Aorta (tissue), 5 donors: ENCODE measurements around the gene CEP120. TPM values are rescaled to one million over a fixed set of nuclear protein-coding genes. Genes with fewer than 3 reads are reported as not detected.

Source experiments
- ATAC-seq: fragments of 200-7000 bp; cut with Tn5 transposase; one replicate; pipeline ENCODE4 v1.9.1; 2022; ENCODE audit warnings: moderate library complexity; ENCODE audit not compliant: low FRiP score
- DNase-seq, 2 donors: peaks; one replicate each; pipeline ENCODE4 v3.0.0-alpha.2; 2020
- H3K27ac ChIP-seq, 2 donors: one replicate each; pipeline ENCODE4 v1.5.1; 2013; ENCODE audit warnings: low read length in 2 of 2, mild to moderate bottlenecking in 2 of 2, moderate library complexity in 2 of 2, control low read depth in 1 of 2, inconsistent platforms in 1 of 2, low read depth in 1 of 2
- H3K27me3 ChIP-seq, 2 donors: one replicate each; pipeline ENCODE4 v1.6.1; 2013; ENCODE audit warnings: control low read depth in 1 of 2, low read length in 1 of 2, mild to moderate bottlenecking in 1 of 2, moderate library complexity in 1 of 2; ENCODE audit not compliant: insufficient read depth in 2 of 2, control insufficient read depth in 1 of 2
- H3K36me3 ChIP-seq, 2 donors: one replicate each; pipeline ENCODE4 v1.6.1; 2013; ENCODE audit warnings: control low read depth in 1 of 2, low read length in 1 of 2, mild to moderate bottlenecking in 1 of 2; ENCODE audit not compliant: insufficient read depth in 2 of 2, control insufficient read depth in 1 of 2
- H3K4me1 ChIP-seq, 2 donors: one replicate each; pipeline ENCODE4 v1.6.1; 2013; ENCODE audit warnings: low read length in 2 of 2, control low read depth in 1 of 2, mild to moderate bottlenecking in 1 of 2, moderate library complexity in 1 of 2; ENCODE audit not compliant: insufficient read depth in 2 of 2, control insufficient read depth in 1 of 2
- H3K4me3 ChIP-seq, 2 donors: one replicate each; pipeline ENCODE4 v1.5.1; 2013; ENCODE audit warnings: low read length in 2 of 2, control low read depth in 1 of 2, mild to moderate bottlenecking in 1 of 2
- H3K9me3 ChIP-seq: one replicate; pipeline ENCODE4 v1.6.1; 2013; ENCODE audit warnings: mild to moderate bottlenecking, low read length; ENCODE audit not compliant: control insufficient read depth
- WGBS, 2 donors: extraction: QIAGEN DNeasy Blood & Tissue Kit; methylation state at CpG; one replicate each; pipeline ENCODE4 v1.1.7; 2013; 5-methylcytosine and 5-hydroxymethylcytosine counted together
- intact Hi-C, 2 donors: fragments of 100-400 bp; cut with DNase I; formaldehyde crosslinking; loops; one replicate each; pipeline versions ENCODE4 v1.14.2 to v1.15.0; 2022
- polyA plus RNA-seq, 2 donors: library from polyadenylated mRNA; stranded (reverse); fragments of 200-250 nt; gene quantifications; one replicate each; pipeline ENCODE4 v1.2.3, GENCODE V29; 2013
- total RNA-seq, 2 donors: library from RNA; stranded (reverse); fragmentation: NEBNext Ultra II Directional; extraction: Animal tissue kit (Norgen Biotek cat#: 25700); gene quantifications; one replicate each; pipeline ENCODE4 v1.2.1, GENCODE V29; 2021
- donor health status: healthy with polysubstance abuse.
- donor health status: Bipolar disorder and iron deficiency.
- donor health status: DM: no; HTN: no; CAD: no.
- donor health status: DM: no; HTN: no; CAD: no.
- donor health status: DM: yes; HTN: yes; CAD: no.

The CEP120 gene
- total and polyA plus RNA-seq, 4 donors = 7.1 to 24.2 (median 14.9) TPM

GRCh38 chr5:123444016-123444415 is 20.8 kb upstream of the CEP120 start:
- 79 to 85% methylated on average over 3 of the region's 3 CpGs for WGBS, 2 donors
- H3K9me3 ChIP-seq = no peaks in the 10 kb centered on the region
- H3K36me3 ChIP-seq = no peaks in the 10 kb centered on the region
- no peaks in the 10 kb centered on the region for H3K4me1 ChIP-seq
- no peak overlapping the region for H3K27ac ChIP-seq
- DNase-seq = no peak
- H3K4me3 ChIP-seq = no peak overlapping the region
- intact Hi-C loops = no loop called here
- no peaks in the 10 kb centered on the region for H3K27me3 ChIP-seq
- ATAC-seq = no peak

GRCh38 chr5:123441408-123441807 is 18.2 kb upstream of the CEP120 start:
- H3K4me1 ChIP-seq = no peaks in the 10 kb centered on the region
- WGBS, 2 donors = 100% methylated on average over 1 of the region's 1 CpG
- H3K9me3 ChIP-seq = no peaks in the 10 kb centered on the region
- no peaks in the 10 kb centered on the region for H3K27me3 ChIP-seq
- DNase-seq = no peak
- intact Hi-C loops = no loop called here
- H3K4me3 ChIP-seq = no peak overlapping the region
- no peaks in the 10 kb centered on the region for H3K36me3 ChIP-seq
- ATAC-seq = no peak
- H3K27ac ChIP-seq = no peak overlapping the region

GRCh38 chr5:123440456-123441181 is 17.4 kb upstream of the CEP120 start:
- 98 to 100% methylated on average over 1 of the region's 1 CpG for WGBS, 2 donors
- DNase-seq = no peak
- intact Hi-C loops = no loop called here
- no peak for ATAC-seq
- H3K4me1 ChIP-seq = no peaks in the 10 kb centered on the region
- no peaks in the 10 kb centered on the region for H3K9me3 ChIP-seq
- no peaks in the 10 kb centered on the region for H3K36me3 ChIP-seq
- no peak overlapping the region for H3K27ac ChIP-seq
- H3K27me3 ChIP-seq = no peaks in the 10 kb centered on the region
- no peak overlapping the region for H3K4me3 ChIP-seq

- DNase-seq = no peak
- Histone ChIP-seq H3K27ac (no peak overlapping the region), H3K4me3 (no peak overlapping the region), H3K27me3 (no peaks in the 10 kb centered on the region), H3K36me3 (no peaks in the 10 kb centered on the region), H3K9me3 (no peaks in the 10 kb centered on the region), H3K4me1 (no peaks in the 10 kb centered on the region)
- ATAC-seq = no peak
- WGBS, 2 donors = 95% methylated on average over 5 of the region's 5 CpGs
- intact Hi-C loops = no loop called here
Measured at GRCh38 chr5:123439709-123440108, 16.5 kb upstream of the CEP120 start.

GRCh38 chr5:123438902-123439301 is 15.7 kb upstream of the CEP120 start:
- intact Hi-C loops = no loop called here
- Histone ChIP-seq H3K9me3 (no peaks in the 10 kb centered on the region), H3K36me3 (no peaks in the 10 kb centered on the region), H3K27me3 (no peaks in the 10 kb centered on the region), H3K4me1 (no peaks in the 10 kb centered on the region), H3K4me3 (no peak overlapping the region), H3K27ac (no peak overlapping the region)
- ATAC-seq (no peak), DNase-seq (no peak)
- WGBS, 2 donors = 74 to 75% methylated on average over 5 of the region's 5 CpGs

- WGBS, 2 donors = 75 to 85% methylated on average over 2 of the region's 2 CpGs
- DNase-seq (no peak), ATAC-seq (no peak)
- Histone ChIP-seq H3K27ac (no peak overlapping the region), H3K4me1 (no peaks in the 10 kb centered on the region), H3K36me3 (no peaks in the 10 kb centered on the region), H3K9me3 (no peaks in the 10 kb centered on the region), H3K27me3 (no peaks in the 10 kb centered on the region), H3K4me3 (no peak overlapping the region)
- intact Hi-C loops = no loop called here
Measured at GRCh38 chr5:123438244-123438643, 15.0 kb upstream of the CEP120 start.

GRCh38 chr5:123436201-123436600 is 13.0 kb upstream of the CEP120 start:
- intact Hi-C loops = no loop called here
- Histone ChIP-seq H3K27ac (no peak overlapping the region), H3K36me3 (no peaks in the 10 kb centered on the region), H3K4me1 (no peaks in the 10 kb centered on the region), H3K4me3 (no peak overlapping the region), H3K9me3 (no peaks in the 10 kb centered on the region), H3K27me3 (no peaks in the 10 kb centered on the region)
- 99 to 100% methylated on average over 1 of the region's 1 CpG for WGBS, 2 donors
- no peak for ATAC-seq
- DNase-seq = no peak

- H3K4me3 ChIP-seq = no peak overlapping the region
- H3K36me3 ChIP-seq = no peaks in the 10 kb centered on the region
- ATAC-seq (no peak), DNase-seq (no peak)
- no peaks in the 10 kb centered on the region for H3K27me3 ChIP-seq
- WGBS, 2 donors = 67 to 91% methylated on average over 1 of the region's 1 CpG
- H3K27ac ChIP-seq = no peak overlapping the region
- no peaks in the 10 kb centered on the region for H3K4me1 ChIP-seq
- no peaks in the 10 kb centered on the region for H3K9me3 ChIP-seq
- intact Hi-C loops = no loop called here
Measured at GRCh38 chr5:123434796-123435195, 11.6 kb upstream of the CEP120 start.

GRCh38 chr5:123433596-123433995 is 10.4 kb upstream of the CEP120 start:
- WGBS, 2 donors = 87% methylated on average over 2 of the region's 2 CpGs
- Histone ChIP-seq H3K36me3 (no peaks in the 10 kb centered on the region), H3K27me3 (no peaks in the 10 kb centered on the region), H3K9me3 (no peaks in the 10 kb centered on the region), H3K27ac (no peak overlapping the region), H3K4me1 (no peaks in the 10 kb centered on the region), H3K4me3 (no peak overlapping the region)
- intact Hi-C loops = no loop called here
- ATAC-seq (no peak), DNase-seq (no peak)
